NCI-H2107 treated with DMSO at 0.1 percent for 48 hours (cell line): ENCODE data around the gene KCNIP1.

Experiments
- DNase-seq: peaks from one replicate; lab custom pipeline; 2025; ENCODE audit not compliant: unreplicated experiment; lab: John Stamatoyannopoulos, UW

Gene KCNIP1

GRCh38 chr5:170482511-170482910, 21.3 kb upstream of the KCNIP1 start:
- DNase-seq: no peak

GRCh38 chr5:170483701-170484458, 19.9 kb upstream of the KCNIP1 start:
- DNase-seq: peak; percentile 73

GRCh38 chr5:170484459-170484831, 19.4 kb upstream of the KCNIP1 start:
- no peak for DNase-seq

- DNase-seq: no peak
Observed at GRCh38 chr5:170484847-170485615, 18.8 kb upstream of the KCNIP1 start.

- no peak for DNase-seq
Observed at GRCh38 chr5:170485616-170485911, 18.3 kb upstream of the KCNIP1 start.

- DNase-seq: no peak
Observed at GRCh38 chr5:170486371-170486770, 17.4 kb upstream of the KCNIP1 start.

- no peak for DNase-seq
Observed at GRCh38 chr5:170488570-170488969, 15.2 kb upstream of the KCNIP1 start.

- DNase-seq: no peak
Observed at GRCh38 chr5:170489199-170489598, 14.6 kb upstream of the KCNIP1 start.

- no peak for DNase-seq
Observed at GRCh38 chr5:170490381-170490780, 13.4 kb upstream of the KCNIP1 start.

- no peak for DNase-seq
Observed at GRCh38 chr5:170491479-170491878, 12.3 kb upstream of the KCNIP1 start.

- no peak for DNase-seq
Observed at GRCh38 chr5:170493028-170493820, 10.6 kb upstream of the KCNIP1 start.

- no peak for DNase-seq
Observed at GRCh38 chr5:170494041-170494440, 9.8 kb upstream of the KCNIP1 start.

- no peak for DNase-seq
Observed at GRCh38 chr5:170495825-170496661, 7.8 kb upstream of the KCNIP1 start.

GRCh38 chr5:170496662-170497028, 7.2 kb upstream of the KCNIP1 start:
- no peak for DNase-seq

- no peak for DNase-seq
Observed at GRCh38 chr5:170497311-170498038, 6.3 kb upstream of the KCNIP1 start.

- no peak for DNase-seq
Observed at GRCh38 chr5:170498811-170499351, 4.9 kb upstream of the KCNIP1 start.

GRCh38 chr5:170499621-170500020, 4.2 kb upstream of the KCNIP1 start:
- DNase-seq: no peak

- no peak for DNase-seq
Observed at GRCh38 chr5:170501361-170501760, 2.5 kb upstream of the KCNIP1 start.

GRCh38 chr5:170501931-170502330, 1.9 kb upstream of the KCNIP1 start:
- DNase-seq: no peak

- DNase-seq: peak; percentile 17
Observed at GRCh38 chr5:170504616-170505266, 921 bp downstream of the KCNIP1 start.
